Measurements from ENCODE around the gene TACC2.
"Not testable (repeated sequence)": the region's sequence is repeated elsewhere in the genome, so short reads cannot be mapped to it uniquely, and the experiment has no call there.

Gene TACC2

DNA sequence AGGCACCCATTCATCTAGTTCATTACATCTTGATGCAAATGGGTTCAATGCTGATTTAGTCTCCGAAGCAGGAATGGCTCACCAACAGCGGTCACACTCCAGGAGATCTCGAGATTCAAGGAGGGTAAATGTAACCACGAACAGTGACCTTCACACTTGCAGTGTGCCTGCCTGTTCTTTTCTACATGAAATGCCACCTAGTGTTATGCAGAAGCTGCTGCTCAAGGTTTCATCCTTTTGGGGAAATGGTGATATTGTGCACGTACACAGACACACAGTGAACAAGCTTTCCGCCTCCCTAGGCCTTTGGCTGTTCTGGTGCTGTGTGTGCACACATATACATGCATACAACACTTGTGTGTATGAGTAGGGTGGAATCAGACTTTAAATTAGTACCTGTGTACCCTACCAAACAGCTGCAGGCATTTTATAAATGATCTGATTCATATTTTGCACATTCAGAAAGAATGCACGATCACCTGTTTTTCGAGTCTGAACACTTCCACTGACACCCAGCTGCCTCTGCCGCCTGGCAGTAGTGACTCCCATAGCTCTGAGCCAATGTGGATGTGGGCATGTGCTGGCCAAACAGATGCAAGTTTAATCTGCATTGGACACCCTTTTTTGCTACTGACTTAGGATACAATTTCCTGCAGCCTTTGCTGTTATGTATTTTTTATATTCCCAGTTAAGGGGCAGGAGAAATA is 100.5 kb downstream of the TACC2 start:
- H3K36me3 ChIP-seq (ENCODE audit: control insufficient read depth, insufficient read depth, low read length), result no peaks in the 10 kb centered on the region
- no peak overlapping the region for H3K9ac ChIP-seq (ENCODE audit: low read length)
- no peaks in the 10 kb centered on the region for H3K4me1 ChIP-seq (ENCODE audit: control insufficient read depth, insufficient read depth, low read length)
- no peak overlapping the region for H3K4me3 ChIP-seq (ENCODE audit: low read length)
- no peaks in the 10 kb centered on the region for H3K9me3 ChIP-seq (ENCODE audit: control insufficient read depth, low read length)
- no peaks in the 10 kb centered on the region for H3K27me3 ChIP-seq (ENCODE audit: control insufficient read depth, insufficient read depth, low read length)

DNA sequence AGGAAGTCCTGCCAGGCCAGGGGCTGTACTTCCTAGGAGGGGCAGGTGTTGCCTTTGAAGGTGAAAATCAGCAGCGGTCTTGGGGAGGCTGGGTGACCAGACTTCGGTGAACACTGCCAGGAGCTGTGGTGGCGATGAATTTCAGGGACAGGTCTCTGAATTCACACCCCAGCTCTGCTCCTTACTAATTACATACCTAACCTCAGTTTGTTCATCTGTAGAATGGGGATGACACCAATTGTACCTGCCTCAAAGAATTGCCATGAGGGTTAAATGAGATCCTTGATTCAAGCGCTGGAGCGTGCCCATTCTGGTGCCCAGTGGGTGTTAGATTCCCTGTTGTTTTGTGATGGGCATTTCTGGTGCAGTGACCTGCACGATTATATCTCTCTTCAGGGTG is 102.8 kb downstream of the TACC2 start:
- Histone ChIP-seq H3K9me3 (ENCODE audit: control insufficient read depth, low read length) (no peaks in the 10 kb centered on the region), H3K4me3 (ENCODE audit: low read length) (no peak overlapping the region), H3K27me3 (ENCODE audit: control insufficient read depth, insufficient read depth, low read length) (no peaks in the 10 kb centered on the region), H3K36me3 (ENCODE audit: control insufficient read depth, insufficient read depth, low read length) (no peaks in the 10 kb centered on the region), H3K4me1 (ENCODE audit: control insufficient read depth, insufficient read depth, low read length) (no peaks in the 10 kb centered on the region), H3K9ac (ENCODE audit: low read length) (no peak overlapping the region)

DNA sequence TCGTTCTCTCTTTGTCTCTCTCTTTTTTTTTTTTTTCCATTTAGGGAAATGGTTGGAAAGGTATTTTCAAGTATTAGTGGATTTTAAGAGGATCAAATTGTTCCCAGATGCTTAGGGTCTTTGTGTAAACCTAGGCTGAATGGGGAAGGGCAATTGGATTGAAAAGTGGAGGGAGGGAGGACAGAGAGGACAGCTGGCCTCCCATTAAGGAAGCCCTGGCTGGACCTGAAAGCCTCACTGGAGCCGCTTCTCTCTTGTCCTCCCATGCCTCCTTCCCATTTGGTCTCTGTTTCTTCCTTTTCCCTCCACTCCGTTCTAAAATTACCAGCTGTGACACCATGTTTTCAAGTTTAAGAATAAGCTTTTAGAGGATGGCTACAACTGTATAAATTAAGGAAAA is 104.1 kb downstream of the TACC2 start:
- Histone ChIP-seq H3K4me3 (ENCODE audit: low read length) (no peak overlapping the region), H3K36me3 (ENCODE audit: control insufficient read depth, insufficient read depth, low read length) (no peaks in the 10 kb centered on the region), H3K9ac (ENCODE audit: low read length) (no peak overlapping the region), H3K9me3 (ENCODE audit: control insufficient read depth, low read length) (no peaks in the 10 kb centered on the region), H3K4me1 (ENCODE audit: control insufficient read depth, insufficient read depth, low read length) (no peaks in the 10 kb centered on the region), H3K27me3 (ENCODE audit: control insufficient read depth, insufficient read depth, low read length) (no peaks in the 10 kb centered on the region)

DNA sequence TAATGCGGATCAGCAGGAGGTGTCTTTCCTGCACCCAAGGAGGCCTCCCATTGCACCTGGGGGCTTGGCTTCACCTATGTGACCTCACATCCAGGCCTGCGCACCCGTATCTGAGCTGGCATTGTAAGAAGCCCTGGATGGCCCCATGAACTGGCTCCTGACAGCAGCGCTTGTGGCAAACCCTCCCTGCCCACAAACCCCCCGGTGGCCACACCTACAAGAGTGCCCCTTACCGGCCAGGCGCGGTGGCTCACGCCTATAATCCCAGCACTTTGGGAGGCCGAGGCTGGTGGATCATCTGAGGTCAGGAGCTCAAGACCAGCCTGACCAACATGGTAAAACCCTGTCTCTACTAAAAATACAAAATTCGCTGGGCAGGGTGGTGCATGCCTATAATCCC is 107.2 kb downstream of the TACC2 start:
- H3K4me1 ChIP-seq (ENCODE audit: control insufficient read depth, insufficient read depth, low read length); H3K9me3 ChIP-seq (ENCODE audit: control insufficient read depth, low read length); H3K27me3 ChIP-seq (ENCODE audit: control insufficient read depth, insufficient read depth, low read length); H3K36me3 ChIP-seq (ENCODE audit: control insufficient read depth, insufficient read depth, low read length); H3K9ac ChIP-seq (ENCODE audit: low read length); H3K4me3 ChIP-seq (ENCODE audit: low read length): not testable (repeated sequence)

DNA sequence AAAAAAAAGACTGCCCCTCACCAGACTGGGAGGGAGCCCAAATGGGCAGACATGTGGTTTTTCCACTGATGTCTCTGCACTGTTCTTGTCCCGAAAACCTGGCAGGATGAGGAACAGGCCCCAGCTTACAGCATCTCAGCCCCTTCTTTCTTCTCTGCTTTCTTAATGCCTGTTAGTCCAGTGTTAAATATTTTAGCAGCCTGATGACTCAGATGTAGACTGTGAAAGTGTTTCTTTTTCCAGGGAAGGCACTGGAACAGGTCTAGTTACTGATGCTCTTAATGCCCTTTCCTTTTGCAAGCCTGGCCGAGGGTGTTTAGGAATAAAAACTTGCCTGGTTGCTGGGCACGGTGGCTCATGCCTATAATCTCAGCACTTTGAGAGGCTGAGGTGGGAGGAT is 107.7 kb downstream of the TACC2 start:
- H3K4me3 ChIP-seq (ENCODE audit: low read length), result no peak overlapping the region
- H3K4me1 ChIP-seq (ENCODE audit: control insufficient read depth, insufficient read depth, low read length), result no peaks in the 10 kb centered on the region
- no peaks in the 10 kb centered on the region for H3K27me3 ChIP-seq (ENCODE audit: control insufficient read depth, insufficient read depth, low read length)
- no peak overlapping the region for H3K9ac ChIP-seq (ENCODE audit: low read length)
- H3K36me3 ChIP-seq (ENCODE audit: control insufficient read depth, insufficient read depth, low read length), result no peaks in the 10 kb centered on the region
- H3K9me3 ChIP-seq (ENCODE audit: control insufficient read depth, low read length), result no peaks in the 10 kb centered on the region

DNA sequence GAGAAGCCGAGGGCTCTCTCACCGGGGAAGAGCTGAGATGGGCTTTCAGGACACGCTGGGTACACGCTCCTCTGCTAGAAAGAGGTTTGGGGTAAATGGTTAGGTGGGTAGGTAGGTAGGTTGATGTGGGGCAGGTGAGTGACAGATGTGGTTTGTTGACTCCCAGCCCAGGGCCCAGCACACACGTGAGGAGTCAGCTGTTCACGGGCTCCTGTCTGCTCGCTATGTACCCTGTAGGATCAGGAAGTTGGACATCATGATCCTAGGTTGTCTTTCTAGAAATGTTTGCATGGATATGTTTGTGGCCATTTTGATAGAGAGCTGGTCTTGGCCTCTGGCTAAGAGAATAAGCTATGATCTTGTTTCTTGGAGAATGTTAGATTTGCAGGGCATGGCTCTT is 109.0 kb downstream of the TACC2 start:
- no peaks in the 10 kb centered on the region for H3K4me1 ChIP-seq (ENCODE audit: control insufficient read depth, insufficient read depth, low read length)
- H3K27me3 ChIP-seq (ENCODE audit: control insufficient read depth, insufficient read depth, low read length), result no peaks in the 10 kb centered on the region
- no peak overlapping the region for H3K9ac ChIP-seq (ENCODE audit: low read length)
- no peaks in the 10 kb centered on the region for H3K36me3 ChIP-seq (ENCODE audit: control insufficient read depth, insufficient read depth, low read length)
- no peaks in the 10 kb centered on the region for H3K9me3 ChIP-seq (ENCODE audit: control insufficient read depth, low read length)
- H3K4me3 ChIP-seq (ENCODE audit: low read length), result no peak overlapping the region

DNA sequence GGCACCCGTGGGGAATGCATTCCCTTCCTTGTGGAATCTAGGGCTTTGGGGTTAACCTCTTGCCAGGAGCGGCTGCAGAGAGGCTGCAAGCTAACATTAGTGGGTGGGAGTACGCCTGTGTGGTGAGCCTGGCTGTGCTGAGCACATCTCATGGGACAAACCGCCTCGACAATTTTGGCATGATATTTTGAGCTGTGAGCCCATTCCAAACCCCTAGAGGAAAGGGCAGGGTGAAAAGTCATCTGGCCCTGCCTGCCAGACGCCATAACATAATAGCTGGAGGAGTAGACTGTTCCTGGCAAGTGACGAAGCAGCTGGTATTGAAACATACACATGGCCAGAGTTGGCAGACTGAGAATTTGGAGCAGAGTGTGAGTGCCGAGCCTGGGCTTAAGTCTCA is 110.0 kb downstream of the TACC2 start:
- H3K4me3 ChIP-seq (ENCODE audit: low read length), result no peak overlapping the region
- H3K36me3 ChIP-seq (ENCODE audit: control insufficient read depth, insufficient read depth, low read length), result no peaks in the 10 kb centered on the region
- no peaks in the 10 kb centered on the region for H3K27me3 ChIP-seq (ENCODE audit: control insufficient read depth, insufficient read depth, low read length)
- H3K9me3 ChIP-seq (ENCODE audit: control insufficient read depth, low read length), result no peaks in the 10 kb centered on the region
- no peak overlapping the region for H3K9ac ChIP-seq (ENCODE audit: low read length)
- no peaks in the 10 kb centered on the region for H3K4me1 ChIP-seq (ENCODE audit: control insufficient read depth, insufficient read depth, low read length)

DNA sequence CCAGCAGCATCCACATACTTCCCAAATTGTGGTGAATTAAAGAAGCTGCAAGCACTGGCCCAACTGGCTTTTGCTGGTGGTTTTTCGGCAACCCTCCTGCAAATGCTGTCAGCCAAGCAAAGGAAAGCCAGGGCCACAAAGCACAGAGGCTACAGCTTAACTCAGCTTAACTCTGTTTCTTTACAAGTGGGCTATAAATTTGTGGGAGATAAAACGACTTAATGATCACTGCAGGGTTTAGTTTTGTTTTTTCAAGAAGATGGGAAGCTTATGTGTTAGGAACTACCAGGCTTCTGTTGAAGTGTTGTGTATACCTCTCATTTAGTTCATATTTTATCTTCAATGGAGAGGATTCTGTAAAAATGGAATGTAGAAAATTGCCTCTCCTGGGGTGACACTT is 110.6 kb downstream of the TACC2 start:
- Histone ChIP-seq H3K4me1 (ENCODE audit: control insufficient read depth, insufficient read depth, low read length) (no peaks in the 10 kb centered on the region), H3K27me3 (ENCODE audit: control insufficient read depth, insufficient read depth, low read length) (no peaks in the 10 kb centered on the region), H3K36me3 (ENCODE audit: control insufficient read depth, insufficient read depth, low read length) (no peaks in the 10 kb centered on the region), H3K9me3 (ENCODE audit: control insufficient read depth, low read length) (no peaks in the 10 kb centered on the region), H3K4me3 (ENCODE audit: low read length) (no peak overlapping the region), H3K9ac (ENCODE audit: low read length) (no peak overlapping the region)

DNA sequence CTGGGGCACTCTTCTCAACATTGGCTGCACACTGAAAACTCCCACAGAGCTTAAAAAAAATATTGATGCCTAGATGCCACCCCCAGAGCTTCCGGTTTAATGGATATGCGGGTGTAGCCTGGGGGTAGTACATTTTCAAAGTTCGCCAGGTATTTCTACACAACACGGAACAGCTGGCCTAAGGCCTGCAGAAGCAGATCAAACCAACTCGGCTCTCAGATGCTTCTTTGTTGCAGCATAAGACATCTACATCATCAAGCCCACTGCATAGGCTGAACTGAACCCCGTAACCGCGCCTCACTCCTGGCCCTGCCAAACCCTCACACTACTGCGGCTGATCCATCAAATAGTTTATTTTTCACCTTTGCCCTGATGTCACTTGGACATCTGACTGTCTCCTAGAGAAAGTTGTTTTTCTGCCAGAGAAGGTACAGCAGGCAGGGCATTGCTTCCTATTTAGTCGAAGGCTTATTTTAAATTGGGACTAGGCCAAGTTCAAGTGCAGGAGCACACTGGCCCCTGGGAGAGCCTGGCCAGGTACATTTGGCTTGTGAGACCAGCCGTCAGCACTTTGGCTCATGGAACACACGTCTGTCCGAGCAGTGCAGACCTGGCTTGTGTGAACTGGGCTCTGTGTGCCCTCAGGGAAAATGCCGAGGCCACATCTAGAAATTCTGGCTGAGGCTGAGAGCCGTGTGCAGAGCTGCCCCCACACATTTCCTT is 113.3 kb downstream of the TACC2 start:
- H3K9ac ChIP-seq (ENCODE audit: low read length), result no peak overlapping the region
- H3K4me1 ChIP-seq (ENCODE audit: control insufficient read depth, insufficient read depth, low read length), result no peaks in the 10 kb centered on the region
- H3K36me3 ChIP-seq (ENCODE audit: control insufficient read depth, insufficient read depth, low read length), result no peaks in the 10 kb centered on the region
- no peaks in the 10 kb centered on the region for H3K9me3 ChIP-seq (ENCODE audit: control insufficient read depth, low read length)
- no peak overlapping the region for H3K4me3 ChIP-seq (ENCODE audit: low read length)
- no peaks in the 10 kb centered on the region for H3K27me3 ChIP-seq (ENCODE audit: control insufficient read depth, insufficient read depth, low read length)

DNA sequence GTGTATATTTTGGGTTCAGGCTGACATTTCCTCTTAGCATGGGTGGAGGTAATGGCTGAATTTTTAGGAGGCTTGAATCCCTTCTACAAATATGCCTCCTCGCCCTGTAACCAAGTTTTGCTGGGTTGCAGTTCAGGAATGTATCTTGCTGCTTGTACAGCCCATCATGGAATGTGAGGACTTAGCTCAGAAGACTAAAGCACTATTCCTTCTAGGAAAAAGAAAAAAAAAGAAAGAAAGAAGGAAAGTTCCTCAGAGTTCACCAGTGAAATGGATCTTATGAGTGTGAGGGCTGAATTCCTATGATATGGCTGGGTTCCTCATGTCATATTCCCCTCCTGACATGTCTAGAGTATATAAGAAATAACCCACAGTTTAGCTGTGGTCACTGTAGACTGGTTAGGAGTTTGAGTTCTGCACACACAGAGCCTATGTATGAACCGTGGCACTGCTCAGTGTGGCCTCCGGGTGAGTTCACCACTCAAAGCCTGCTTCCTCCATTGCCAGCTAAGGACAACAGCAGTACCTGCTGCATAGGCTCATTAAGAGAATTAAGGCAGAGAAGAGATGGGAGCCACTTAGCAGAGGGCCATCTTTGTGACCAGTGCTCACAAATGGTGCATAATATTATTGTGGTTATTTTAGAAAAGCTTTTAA is 114.0 kb downstream of the TACC2 start:
- Histone ChIP-seq H3K4me1 (ENCODE audit: control insufficient read depth, insufficient read depth, low read length) (no peaks in the 10 kb centered on the region), H3K9me3 (ENCODE audit: control insufficient read depth, low read length) (no peaks in the 10 kb centered on the region), H3K36me3 (ENCODE audit: control insufficient read depth, insufficient read depth, low read length) (no peaks in the 10 kb centered on the region), H3K4me3 (ENCODE audit: low read length) (no peak overlapping the region), H3K27me3 (ENCODE audit: control insufficient read depth, insufficient read depth, low read length) (no peaks in the 10 kb centered on the region), H3K9ac (ENCODE audit: low read length) (no peak overlapping the region)

DNA sequence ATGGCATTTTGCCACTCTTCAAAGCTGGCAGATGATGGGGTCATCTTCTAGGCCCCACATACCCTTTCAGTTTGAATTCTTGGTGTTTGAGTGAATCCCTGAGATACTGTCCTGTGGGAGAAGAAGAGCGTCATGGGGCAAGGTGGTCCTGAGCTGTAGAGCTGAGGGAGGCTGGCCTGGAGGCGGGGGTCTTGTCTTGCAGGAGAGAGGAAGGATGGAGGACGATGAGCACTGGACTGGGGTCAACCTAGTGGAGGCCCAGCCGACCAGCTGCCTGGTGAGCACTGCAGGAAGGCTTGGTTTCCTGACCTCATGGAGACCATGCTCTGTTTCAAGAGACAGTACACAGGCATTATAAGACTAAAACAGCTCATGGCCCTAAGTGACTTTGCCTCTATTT is 114.6 kb downstream of the TACC2 start:
- Histone ChIP-seq H3K4me1 (ENCODE audit: control insufficient read depth, insufficient read depth, low read length) (no peaks in the 10 kb centered on the region), H3K4me3 (ENCODE audit: low read length) (no peak overlapping the region)

DNA sequence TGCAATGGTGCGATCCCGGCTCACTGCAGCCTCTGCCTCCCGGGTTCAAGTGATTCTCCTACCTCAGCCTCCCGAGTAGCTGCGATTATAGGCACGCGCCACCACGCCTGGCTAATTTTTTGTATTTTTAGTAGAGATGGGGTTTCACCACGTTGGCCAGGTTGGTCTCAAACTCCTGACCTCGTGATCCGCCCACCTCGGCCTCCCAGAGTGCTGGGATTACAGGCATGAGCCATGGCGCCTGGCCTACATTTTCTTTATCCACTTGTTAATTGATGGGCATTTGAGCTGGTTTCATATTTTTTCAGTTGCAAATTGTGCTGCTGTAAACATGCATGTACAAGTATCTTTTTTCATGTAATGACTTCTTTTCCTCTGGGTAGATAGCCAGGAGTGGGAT is 119.8 kb downstream of the TACC2 start:
- not testable (repeated sequence) for H3K36me3 ChIP-seq (ENCODE audit: control insufficient read depth, insufficient read depth, low read length); H3K4me3 ChIP-seq (ENCODE audit: low read length); H3K4me1 ChIP-seq (ENCODE audit: control insufficient read depth, insufficient read depth, low read length); H3K27me3 ChIP-seq (ENCODE audit: control insufficient read depth, insufficient read depth, low read length); H3K9ac ChIP-seq (ENCODE audit: low read length); H3K9me3 ChIP-seq (ENCODE audit: control insufficient read depth, low read length)

More for the DNA sequence above, 114.6 kb downstream of the TACC2 start:
- Histone ChIP-seq H3K36me3 (ENCODE audit: control insufficient read depth, insufficient read depth, low read length) (no peaks in the 10 kb centered on the region), H3K9ac (ENCODE audit: low read length) (no peak overlapping the region), H3K27me3 (ENCODE audit: control insufficient read depth, insufficient read depth, low read length) (no peaks in the 10 kb centered on the region), H3K9me3 (ENCODE audit: control insufficient read depth, low read length) (no peaks in the 10 kb centered on the region)

Measured in mucosa of stomach (tissue), 1 donor.